Bone marrow (tissue), 2 donors: ENCODE data around the gene TLR9.
A peak's percentile ranks its signal among the peaks of the same experiment; 100 is the strongest.
"Not testable (repeated sequence)": the region's sequence is repeated elsewhere in the genome, so short reads cannot be mapped to it uniquely, and the experiment has no call there.

Source experiments
- DNase-seq, 2 donors: peaks; one replicate each; lab custom pipeline; 2025; lab: John Stamatoyannopoulos, UW

The TLR9 gene

GRCh38 chr3:52225452-52226228 lies at the start of gene TLR9:
TLR9 (minus strand) TSS chr3:52225645; CDS start chr3:52225529, 116 bp downstream.
- DNase-seq = peak; percentile 26 to 92

- not testable (repeated sequence) for DNase-seq
Measured at GRCh38 chr3:52274781-52275180, 49.3 kb upstream of the TLR9 start.

GRCh38 chr3:52272831-52273230 lies 47.4 kb upstream of the TLR9 start:
- DNase-seq = no peak

- not testable (repeated sequence) for DNase-seq
Measured at GRCh38 chr3:52272172-52272571, 46.7 kb upstream of the TLR9 start.

- peak in 1 of 2 donors; percentile 37 for DNase-seq
Measured at GRCh38 chr3:52270252-52270754, 44.9 kb upstream of the TLR9 start.

GRCh38 chr3:52269776-52270175 lies 44.3 kb upstream of the TLR9 start:
- no peak for DNase-seq

GRCh38 chr3:52268036-52268435 lies 42.6 kb upstream of the TLR9 start:
- no peak for DNase-seq

- no peak for DNase-seq
Measured at GRCh38 chr3:52265387-52265786, 39.9 kb upstream of the TLR9 start.

- no peak for DNase-seq
Measured at GRCh38 chr3:52262447-52262846, 37.0 kb upstream of the TLR9 start.

- no peak for DNase-seq
Measured at GRCh38 chr3:52259448-52259847, 34.0 kb upstream of the TLR9 start.

- DNase-seq = no peak
Measured at GRCh38 chr3:52259035-52259434, 33.6 kb upstream of the TLR9 start.

GRCh38 chr3:52257911-52258310 lies 32.5 kb upstream of the TLR9 start:
- no peak for DNase-seq

GRCh38 chr3:52256622-52257021 lies 31.2 kb upstream of the TLR9 start:
- DNase-seq = no peak

- DNase-seq = no peak
Measured at GRCh38 chr3:52256159-52256558, 30.7 kb upstream of the TLR9 start.

GRCh38 chr3:52254608-52255007 lies 29.2 kb upstream of the TLR9 start:
- no peak for DNase-seq

- DNase-seq = peak in 1 of 2 donors; percentile 98
Measured at GRCh38 chr3:52253314-52254304, 28.2 kb upstream of the TLR9 start.

GRCh38 chr3:52250122-52250521 lies 24.7 kb upstream of the TLR9 start:
- DNase-seq = no peak

GRCh38 chr3:52249683-52250082 lies 24.2 kb upstream of the TLR9 start:
- DNase-seq = no peak

- no peak for DNase-seq
Measured at GRCh38 chr3:52248816-52249547, 23.5 kb upstream of the TLR9 start.

GRCh38 chr3:52248165-52248541 lies 22.7 kb upstream of the TLR9 start:
- DNase-seq = no peak

- DNase-seq = no peak
Measured at GRCh38 chr3:52247409-52248164, 22.1 kb upstream of the TLR9 start.
